GM12891 (cell line): ENCODE measurements around the gene NATD1.

Source experiments
- PAX5 ChIP-seq: IDR thresholded peaks from 2 replicates; pipeline ENCODE4 v1.6.1; 2011; ENCODE audit warnings: low read length, moderate library complexity, mild to moderate bottlenecking; ENCODE audit not compliant: insufficient read depth, severe bottlenecking
- POLR2A ChIP-seq: IDR thresholded peaks from 2 replicates; pipeline ENCODE4 v1.6.1; 2011; ENCODE audit warnings: low read depth, low read length, control low read depth
- POLR2AphosphoS5 ChIP-seq: IDR thresholded peaks from 2 replicates; pipeline ENCODE4 v1.6.1; 2011; ENCODE audit warnings: low read depth, low read length, control low read depth
- POU2F2 ChIP-seq: IDR thresholded peaks from 2 replicates; pipeline ENCODE4 v1.6.1; 2011; ENCODE audit warnings: low read depth, mild to moderate bottlenecking, control low read depth, low read length, moderate library complexity
- SPI1 ChIP-seq: IDR thresholded peaks from 2 replicates; pipeline ENCODE4 v1.6.1; 2011; ENCODE audit warnings: low read depth, low read length, control low read depth
- TAF1 ChIP-seq: IDR thresholded peaks from 2 replicates; pipeline ENCODE4 v1.6.1; 2011; ENCODE audit warnings: low read depth, low read length, control low read depth

GRCh38 chr17:21240369-21241055 is 12.7 kb downstream of the NATD1 start:
- TF ChIP-seq POLR2A, result no peak
- no peak for TF ChIP-seq POLR2AphosphoS5
- TF ChIP-seq POU2F2, result no peak
- no peak for TF ChIP-seq TAF1
- no peak for TF ChIP-seq SPI1
- TF ChIP-seq PAX5, result no peak
